Right lobe of liver (tissue), 4 donors: ENCODE measurements around the gene PRMT5.

ENCODE experiments used
- CTCF ChIP-seq, 4 donors: fragments of 200-600 bp in 3 of 4; fragments of 450-650 bp in 1 of 4; IDR thresholded peaks; one replicate each; pipeline versions ENCODE4 v1.5.1 to v1.8.0; 2016 to 2022; ENCODE audit warnings: antibody characterized with exemption in 4 of 4, mild to moderate bottlenecking in 2 of 4
- POLR2A ChIP-seq: fragments of 450-650 bp; IDR thresholded peaks from one replicate; pipeline ENCODE4 v1.6.1; 2017; ENCODE audit warnings: antibody characterized with exemption, mild to moderate bottlenecking
- donor health status: DM: no; HTN: no; CAD: no.
- donor health status: DM: no; HTN: no; CAD: no.
- donor health status: DM: no; HTN: yes; CAD: no.

GRCh38 chr14:22872033-22872832 is 56.9 kb downstream of the PRMT5 start:
- TF ChIP-seq POLR2A (no peak), CTCF (IDR thresholded peaks at IDR 0.05) (peak; percentile 80 to 91 (median 85))
